MM.1S (cell line): ENCODE results near the gene CD226.
"Not testable (repeated sequence)": the region's sequence is repeated elsewhere in the genome, so short reads cannot be mapped to it uniquely, and the experiment has no call there.

Experiments
- DNase-seq: peaks from one replicate; pipeline ENCODE4 v3.0.0-alpha.2; 2015
- H2AFZ ChIP-seq: fragments of 300-600 bp; sonication (generic); 2 replicates; pipeline ENCODE4 v1.6.0; 2016; ENCODE audit warnings: antibody characterized with exemption, low read length
- H3F3A ChIP-seq: fragments of 300-600 bp; sonication (generic); 2 replicates; pipeline ENCODE4 v1.6.1; 2016; ENCODE audit warnings: mild to moderate bottlenecking, antibody characterized with exemption, low read length, moderate library complexity, mixed read lengths; ENCODE audit not compliant: insufficient read depth
- H3K27ac ChIP-seq: fragments of 300-600 bp; sonication (generic); 2 replicates; pipeline ENCODE4 v1.5.1; 2016; ENCODE audit warnings: mild to moderate bottlenecking, low read length
- H3K27me3 ChIP-seq: fragments of 300-600 bp; sonication (generic); replicated peaks from 2 replicates; pipeline ENCODE4 v1.6.0; 2016; ENCODE audit warnings: low read length; ENCODE audit not compliant: insufficient read depth
- H3K36me3 ChIP-seq: fragments of 300-600 bp; sonication (generic); replicated peaks from 2 replicates; pipeline ENCODE4 v1.6.1; 2016; ENCODE audit warnings: mild to moderate bottlenecking, low read length, mixed read lengths; ENCODE audit not compliant: insufficient read depth
- H3K4me1 ChIP-seq: fragments of 300-600 bp; sonication (generic); 2 replicates; pipeline ENCODE4 v1.6.1; 2016; ENCODE audit warnings: low read length, mixed read lengths
- H3K4me2 ChIP-seq: fragments of 300-600 bp; sonication (generic); 2 replicates; pipeline ENCODE4 v1.6.0; 2016; ENCODE audit warnings: low read depth, low read length
- H3K4me3 ChIP-seq: fragments of 300-600 bp; sonication (generic); 2 replicates; pipeline ENCODE4 v1.5.1; 2016; ENCODE audit warnings: low read length, mixed read lengths
- H3K79me2 ChIP-seq: fragments of 300-600 bp; sonication (generic); 2 replicates; pipeline ENCODE4 v1.6.1; 2016; ENCODE audit warnings: mixed run types, low read length, mixed read lengths
- H3K9ac ChIP-seq: fragments of 300-600 bp; sonication (generic); 2 replicates; pipeline ENCODE4 v1.6.1; 2016; ENCODE audit warnings: low read length, mixed read lengths
- H3K9me2 ChIP-seq: fragments of 300-600 bp; sonication (generic); replicated peaks from 2 replicates; pipeline ENCODE4 v1.6.1; 2016; ENCODE audit warnings: mild to moderate bottlenecking, low read length, mixed read lengths; ENCODE audit not compliant: insufficient read depth
- H3K9me3 ChIP-seq: fragments of 300-600 bp; sonication (generic); replicated peaks from 2 replicates; pipeline ENCODE4 v1.6.1; 2016; ENCODE audit warnings: mild to moderate bottlenecking, low read length, mixed read lengths; ENCODE audit not compliant: insufficient read depth
- H4K20me1 ChIP-seq: fragments of 300-600 bp; sonication (generic); 2 replicates; pipeline ENCODE4 v1.6.1; 2016; ENCODE audit warnings: mild to moderate bottlenecking, low read length, moderate library complexity, mixed read lengths; ENCODE audit not compliant: insufficient read depth
- CTCF ChIP-seq: fragments of 300-600 bp; sonication (generic); IDR thresholded peaks from 2 replicates; pipeline ENCODE4 v1.5.1; 2016; ENCODE audit warnings: antibody characterized with exemption, low read length, mixed read lengths
- EZH2 ChIP-seq: fragments of 300-600 bp; sonication (generic); optimal IDR thresholded peaks from 2 replicates; pipeline ENCODE3; 2017; ENCODE audit warnings: low read depth, mild to moderate bottlenecking, antibody characterized with exemption, low read length, mixed read lengths
- EZH2phosphoT487 ChIP-seq: fragments of 300-600 bp; sonication (generic); IDR thresholded peaks from 2 replicates; pipeline ENCODE4 v1.6.1; 2018; ENCODE audit warnings: antibody characterized with exemption, low read length

CD226 gene

GRCh38 chr18:69908838-69909237, 38.8 kb downstream of the CD226 start:
- Histone ChIP-seq H3K79me2 (no peaks in the 10 kb centered on the region), H3K4me3 (no peak overlapping the region), H4K20me1 (no peaks in the 10 kb centered on the region), H3K9me3 (no peaks in the 10 kb centered on the region), H3K4me2 (no peak overlapping the region), H3K27ac (no peak overlapping the region), H3F3A (no peaks in the 10 kb centered on the region), H3K9me2 (no peaks in the 10 kb centered on the region), H3K4me1 (no peaks in the 10 kb centered on the region), H3K36me3 (no peaks in the 10 kb centered on the region), H3K9ac (no peak overlapping the region), H3K27me3 (no peaks in the 10 kb centered on the region), H2AFZ (no peak overlapping the region)
- no peak for TF ChIP-seq CTCF
- TF ChIP-seq EZH2 = no peak
- TF ChIP-seq EZH2phosphoT487 = no peak
- DNase-seq = no peak

- TF ChIP-seq EZH2 = no peak
- TF ChIP-seq EZH2phosphoT487 = no peak
- no peak for TF ChIP-seq CTCF
- no peak for DNase-seq
These were observed 40.9 kb downstream of the CD226 start for GRCh38 chr18:69906765-69907164.

GRCh38 chr18:69900941-69901340, 46.7 kb downstream of the CD226 start:
- TF ChIP-seq EZH2 (no peak), CTCF (no peak), EZH2phosphoT487 (no peak)
- no peak overlapping the region for H2AFZ ChIP-seq
- no peaks in the 10 kb centered on the region for H3K9me2 ChIP-seq
- no peaks in the 10 kb centered on the region for H4K20me1 ChIP-seq
- H3K79me2 ChIP-seq = no peaks in the 10 kb centered on the region
- no peak overlapping the region for H3K27ac ChIP-seq
- H3K4me3 ChIP-seq = no peak overlapping the region
- no peaks in the 10 kb centered on the region for H3K36me3 ChIP-seq
- H3K27me3 ChIP-seq = no peaks in the 10 kb centered on the region
- H3K9ac ChIP-seq = no peak overlapping the region
- H3K4me2 ChIP-seq = no peak overlapping the region
- no peak for DNase-seq
- no peaks in the 10 kb centered on the region for H3K4me1 ChIP-seq
- H3F3A ChIP-seq = no peaks in the 10 kb centered on the region
- H3K9me3 ChIP-seq = no peaks in the 10 kb centered on the region

More at GRCh38 chr18:69906765-69907164, 40.9 kb downstream of the CD226 start:
- no peaks in the 10 kb centered on the region for H3K79me2 ChIP-seq
- no peaks in the 10 kb centered on the region for H3F3A ChIP-seq
- no peak overlapping the region for H3K9ac ChIP-seq
- no peak overlapping the region for H3K4me2 ChIP-seq
- H4K20me1 ChIP-seq = no peaks in the 10 kb centered on the region
- no peaks in the 10 kb centered on the region for H3K9me2 ChIP-seq
- H3K36me3 ChIP-seq = no peaks in the 10 kb centered on the region
- H3K4me3 ChIP-seq = no peak overlapping the region
- no peaks in the 10 kb centered on the region for H3K4me1 ChIP-seq
- no peaks in the 10 kb centered on the region for H3K9me3 ChIP-seq
- no peak overlapping the region for H3K27ac ChIP-seq
- no peak overlapping the region for H2AFZ ChIP-seq
- H3K27me3 ChIP-seq = no peaks in the 10 kb centered on the region

GRCh38 chr18:69899154-69899923, 48.3 kb downstream of the CD226 start:
- H3K79me2 ChIP-seq, H2AFZ ChIP-seq, H3K4me1 ChIP-seq, DNase-seq, H3K9ac ChIP-seq, H3K4me2 ChIP-seq, H3K9me3 ChIP-seq, H3K27ac ChIP-seq, H3K27me3 ChIP-seq, H3F3A ChIP-seq, H3K4me3 ChIP-seq, H3K36me3 ChIP-seq, H3K9me2 ChIP-seq, H4K20me1 ChIP-seq: not testable (repeated sequence)
